Measurements from ENCODE around the gene PLEKHA7. TPM values are rescaled to one million over a fixed set of nuclear protein-coding genes. Genes with fewer than 3 reads are reported as not detected.

Gene PLEKHA7
- total RNA-seq, 2 donors from 2014 or later: 17.5 to 21.9 TPM

GRCh38 chr11:16749666-16750065 lies 264.5 kb downstream of the PLEKHA7 start:
- Histone ChIP-seq H3K9me3 (ENCODE audit: control insufficient read depth, low read length) (peaks cover 23% of the 10 kb centered on the region), H3K9ac (ENCODE audit: extremely low read depth, low read length, poor library complexity, severe bottlenecking) (no peak overlapping the region), H3K4me3 (ENCODE audit: low read length) (no peak overlapping the region), H3K4me1 (ENCODE audit: control insufficient read depth, insufficient read depth, low read length) (no peaks in the 10 kb centered on the region), H3K36me3 (ENCODE audit: control insufficient read depth, insufficient read depth, low read length) (peaks cover 99% of the 10 kb centered on the region), H3K27me3 (ENCODE audit: control insufficient read depth, insufficient read depth, low read length, poor library complexity, severe bottlenecking) (no peaks in the 10 kb centered on the region), H3K27ac (ENCODE audit: low read depth, low read length) (no peak overlapping the region)
- H3K36me3 Mint-ChIP-seq (ENCODE audit: low read depth): peaks cover 95% of the 10 kb centered on the region
- no peak overlapping the region for H3K27ac Mint-ChIP-seq
- no peak for DNase-seq
- H3K27me3 Mint-ChIP-seq (ENCODE audit: insufficient read depth): no peaks in the 10 kb centered on the region
- no peak for TF ChIP-seq CTCF (conservative IDR thresholded peaks at IDR 0.05)
- WGBS, 2 experiments (ENCODE audit: insufficient coverage in 1 of 2, insufficient read length in 1 of 2): 93 to 100% methylated on average over 1 to 2 of the region's 2 CpGs
- peaks cover 3% of the 10 kb centered on the region for H3K4me1 Mint-ChIP-seq
- H3K4me3 Mint-ChIP-seq: no peak overlapping the region
- peaks cover 4% of the 10 kb centered on the region for H3K9me3 Mint-ChIP-seq

GRCh38 chr11:16749092-16749491 lies 265.1 kb downstream of the PLEKHA7 start:
- Histone ChIP-seq H3K4me3 (ENCODE audit: low read length) (no peak overlapping the region), H3K4me1 (ENCODE audit: control insufficient read depth, insufficient read depth, low read length) (peaks cover 5% of the 10 kb centered on the region), H3K27ac (ENCODE audit: low read depth, low read length) (no peak overlapping the region), H3K27me3 (ENCODE audit: control insufficient read depth, insufficient read depth, low read length, poor library complexity, severe bottlenecking) (no peaks in the 10 kb centered on the region), H3K9ac (ENCODE audit: extremely low read depth, low read length, poor library complexity, severe bottlenecking) (no peak overlapping the region), H3K9me3 (ENCODE audit: control insufficient read depth, low read length) (peaks cover 23% of the 10 kb centered on the region), H3K36me3 (ENCODE audit: control insufficient read depth, insufficient read depth, low read length) (peaks cover 98% of the 10 kb centered on the region)
- 98 to 100% methylated on average over 1 of the region's 1 CpG for WGBS, 2 experiments (ENCODE audit: insufficient coverage in 1 of 2, insufficient read length in 1 of 2)
- no peak overlapping the region for H3K4me3 Mint-ChIP-seq
- H3K27me3 Mint-ChIP-seq (ENCODE audit: insufficient read depth): no peaks in the 10 kb centered on the region
- H3K4me1 Mint-ChIP-seq: peaks cover 9% of the 10 kb centered on the region
- no peak overlapping the region for H3K27ac Mint-ChIP-seq
- peaks cover 4% of the 10 kb centered on the region for H3K9me3 Mint-ChIP-seq
- TF ChIP-seq CTCF (conservative IDR thresholded peaks at IDR 0.05): no peak
- peaks cover 95% of the 10 kb centered on the region for H3K36me3 Mint-ChIP-seq (ENCODE audit: low read depth)
- DNase-seq: no peak

- Histone ChIP-seq H3K27ac (ENCODE audit: low read depth, low read length) (no peak overlapping the region), H3K36me3 (ENCODE audit: control insufficient read depth, insufficient read depth, low read length) (peaks cover 92% of the 10 kb centered on the region), H3K4me3 (ENCODE audit: low read length) (no peak overlapping the region), H3K9me3 (ENCODE audit: control insufficient read depth, low read length) (peaks cover 31% of the 10 kb centered on the region), H3K9ac (ENCODE audit: extremely low read depth, low read length, poor library complexity, severe bottlenecking) (no peak overlapping the region), H3K27me3 (ENCODE audit: control insufficient read depth, insufficient read depth, low read length, poor library complexity, severe bottlenecking) (no peaks in the 10 kb centered on the region), H3K4me1 (ENCODE audit: control insufficient read depth, insufficient read depth, low read length) (peaks cover 5% of the 10 kb centered on the region)
- no peak for DNase-seq
- peaks cover 86% of the 10 kb centered on the region for H3K36me3 Mint-ChIP-seq (ENCODE audit: low read depth)
- 100% methylated on average over 1 of the region's 2 CpGs for WGBS, 2 experiments (ENCODE audit: insufficient coverage in 1 of 2, insufficient read length in 1 of 2)
- no peak overlapping the region for H3K27ac Mint-ChIP-seq
- no peak overlapping the region for H3K4me3 Mint-ChIP-seq
- H3K27me3 Mint-ChIP-seq (ENCODE audit: insufficient read depth): no peaks in the 10 kb centered on the region
- peaks cover 16% of the 10 kb centered on the region for H3K4me1 Mint-ChIP-seq
- H3K9me3 Mint-ChIP-seq: peaks cover 4% of the 10 kb centered on the region
- TF ChIP-seq CTCF (conservative IDR thresholded peaks at IDR 0.05): no peak
Measured at GRCh38 chr11:16745950-16746605, 268.1 kb downstream of the PLEKHA7 start.
